NK-92 (cell line): Measurements from ENCODE around the gene SHH.

ENCODE experiments used
- DNase-seq: peaks from one replicate; lab custom pipeline; 2025; ENCODE audit not compliant: unreplicated experiment; lab: John Stamatoyannopoulos, UW

The SHH gene

DNA sequence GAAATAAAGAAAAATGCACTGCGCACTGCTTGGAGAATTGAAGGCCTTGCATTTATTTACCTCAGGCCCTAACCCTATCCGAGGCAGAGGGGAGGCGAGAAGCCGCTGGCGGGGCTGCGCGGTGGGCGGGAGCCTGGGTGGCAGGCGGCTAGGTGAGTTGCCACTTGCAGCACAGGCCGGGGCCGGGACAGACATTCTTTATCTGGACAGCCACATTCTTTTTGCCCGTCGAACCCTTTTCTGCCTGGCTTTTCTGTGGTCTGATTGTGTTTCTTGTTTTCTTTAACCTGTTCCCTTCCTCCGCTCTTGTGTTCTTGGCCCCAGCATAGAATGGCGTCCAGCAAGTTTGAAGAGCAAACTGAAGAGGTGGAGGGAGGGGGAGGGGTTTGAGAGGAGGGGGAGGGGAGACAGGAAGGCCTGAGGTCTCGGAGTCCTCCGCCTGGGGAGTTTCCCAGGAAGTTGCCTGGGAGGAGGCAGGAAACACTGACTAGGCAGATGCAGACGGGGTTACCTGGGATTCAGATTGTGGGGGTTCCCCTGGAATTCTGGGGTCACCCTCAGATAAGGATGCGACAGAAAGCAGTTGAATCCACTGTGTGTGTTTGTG, 5.1 kb downstream of the SHH start:
- no peak for DNase-seq

- DNase-seq = no peak
These were observed 6.0 kb downstream of the SHH start for GRCh38 chr7:155806096-155806871.

DNA sequence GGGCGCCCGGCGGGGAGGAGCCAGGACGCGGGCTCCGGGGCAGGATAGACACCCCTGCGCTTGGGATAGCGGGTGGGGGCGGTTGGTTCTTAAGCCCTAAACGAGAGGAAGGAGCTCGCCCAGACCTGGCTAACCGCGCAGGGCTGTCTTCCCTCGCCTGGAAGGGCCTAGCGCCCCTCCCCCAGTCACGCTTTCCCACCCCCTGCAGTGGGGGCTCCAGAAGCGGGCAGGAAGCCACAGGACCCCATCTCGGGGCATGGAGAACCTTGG, 6.5 kb downstream of the SHH start:
- DNase-seq = no peak

GRCh38 chr7:155804897-155805825, 7.1 kb downstream of the SHH start:
- no peak for DNase-seq

GRCh38 chr7:155804431-155804831, 7.8 kb downstream of the SHH start:
- DNase-seq = no peak

DNA sequence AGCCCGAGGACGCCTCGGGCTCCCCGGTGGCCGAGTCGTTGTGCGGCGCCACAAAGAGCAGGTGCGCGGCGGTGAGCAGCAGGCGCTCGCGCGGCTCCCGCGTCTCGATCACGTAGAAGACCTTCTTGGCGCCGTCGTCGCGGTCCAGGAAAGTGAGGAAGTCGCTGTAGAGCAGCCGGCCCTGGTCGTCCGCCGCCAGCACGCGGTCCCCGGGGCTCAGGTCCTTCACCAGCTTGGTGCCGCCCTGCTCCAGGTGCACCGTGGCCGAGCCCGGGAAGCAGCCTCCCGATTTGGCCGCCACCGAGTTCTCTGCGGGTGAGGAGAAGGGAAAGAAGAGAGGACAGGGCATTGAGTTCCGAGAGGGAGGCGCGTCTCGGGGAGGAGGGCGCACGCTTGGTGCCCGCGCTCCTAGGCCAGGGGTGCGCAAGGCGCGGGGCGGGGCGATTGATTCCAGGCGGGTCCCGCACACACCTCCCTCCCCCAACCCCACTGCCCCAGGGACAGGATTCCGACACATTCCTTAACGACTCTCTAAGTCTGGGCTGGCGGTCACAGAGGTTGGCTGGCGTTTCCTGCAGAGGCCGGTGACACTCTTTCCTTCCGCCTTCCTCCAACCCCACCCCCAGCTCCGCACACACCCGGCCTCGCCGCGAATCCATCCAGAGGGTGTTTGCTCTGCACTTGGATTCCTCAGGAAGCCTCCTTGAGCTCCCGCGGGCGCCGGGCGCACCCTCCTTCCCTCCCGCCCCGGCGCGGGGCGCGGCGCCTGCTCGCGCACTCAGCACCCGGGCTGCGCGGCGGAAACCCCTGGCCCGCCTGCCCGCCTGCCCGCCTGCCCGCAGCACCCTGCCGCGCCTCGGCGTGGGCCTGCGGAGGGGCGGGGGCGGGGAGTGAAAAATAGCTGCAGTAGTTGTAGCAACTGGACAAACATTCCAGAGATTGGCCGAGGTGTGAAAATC, 8.6 kb downstream of the SHH start:
- no peak for DNase-seq

- DNase-seq = no peak
These were observed 9.3 kb downstream of the SHH start for GRCh38 chr7:155802906-155803417.

GRCh38 chr7:155802291-155802690, 10.0 kb downstream of the SHH start:
- DNase-seq = no peak

DNA sequence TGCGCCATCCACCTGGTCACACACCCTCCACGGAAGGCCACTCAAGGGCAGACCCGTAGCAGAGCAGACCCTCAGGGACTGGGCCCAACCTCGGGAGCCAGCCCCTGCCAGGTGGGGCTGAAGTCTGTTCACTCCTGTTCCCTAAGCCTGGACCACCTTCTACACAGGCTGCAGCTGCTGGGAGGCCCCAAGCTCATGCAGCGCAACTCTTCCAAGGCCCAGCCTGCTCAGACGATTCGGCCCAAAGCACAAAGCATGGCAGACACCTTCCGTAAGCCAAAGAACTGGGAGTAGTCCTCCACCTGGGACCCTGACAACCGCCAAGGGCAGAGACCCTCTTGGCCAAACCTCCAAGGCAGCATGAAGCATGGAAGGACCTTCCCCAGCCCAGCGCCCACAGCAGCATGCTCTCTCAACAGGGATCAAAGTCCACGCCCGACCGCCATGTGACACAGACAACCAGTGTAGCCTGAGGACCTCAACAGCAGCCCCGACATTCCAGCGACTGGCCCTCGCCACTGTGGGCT, 11.5 kb downstream of the SHH start:
- no peak for DNase-seq

- DNase-seq = no peak
These were observed 12.0 kb downstream of the SHH start for GRCh38 chr7:155800301-155800700.

- DNase-seq = no peak
These were observed 12.7 kb downstream of the SHH start for GRCh38 chr7:155799514-155799913.

GRCh38 chr7:155798673-155799439, 13.4 kb downstream of the SHH start:
- DNase-seq = no peak

DNA sequence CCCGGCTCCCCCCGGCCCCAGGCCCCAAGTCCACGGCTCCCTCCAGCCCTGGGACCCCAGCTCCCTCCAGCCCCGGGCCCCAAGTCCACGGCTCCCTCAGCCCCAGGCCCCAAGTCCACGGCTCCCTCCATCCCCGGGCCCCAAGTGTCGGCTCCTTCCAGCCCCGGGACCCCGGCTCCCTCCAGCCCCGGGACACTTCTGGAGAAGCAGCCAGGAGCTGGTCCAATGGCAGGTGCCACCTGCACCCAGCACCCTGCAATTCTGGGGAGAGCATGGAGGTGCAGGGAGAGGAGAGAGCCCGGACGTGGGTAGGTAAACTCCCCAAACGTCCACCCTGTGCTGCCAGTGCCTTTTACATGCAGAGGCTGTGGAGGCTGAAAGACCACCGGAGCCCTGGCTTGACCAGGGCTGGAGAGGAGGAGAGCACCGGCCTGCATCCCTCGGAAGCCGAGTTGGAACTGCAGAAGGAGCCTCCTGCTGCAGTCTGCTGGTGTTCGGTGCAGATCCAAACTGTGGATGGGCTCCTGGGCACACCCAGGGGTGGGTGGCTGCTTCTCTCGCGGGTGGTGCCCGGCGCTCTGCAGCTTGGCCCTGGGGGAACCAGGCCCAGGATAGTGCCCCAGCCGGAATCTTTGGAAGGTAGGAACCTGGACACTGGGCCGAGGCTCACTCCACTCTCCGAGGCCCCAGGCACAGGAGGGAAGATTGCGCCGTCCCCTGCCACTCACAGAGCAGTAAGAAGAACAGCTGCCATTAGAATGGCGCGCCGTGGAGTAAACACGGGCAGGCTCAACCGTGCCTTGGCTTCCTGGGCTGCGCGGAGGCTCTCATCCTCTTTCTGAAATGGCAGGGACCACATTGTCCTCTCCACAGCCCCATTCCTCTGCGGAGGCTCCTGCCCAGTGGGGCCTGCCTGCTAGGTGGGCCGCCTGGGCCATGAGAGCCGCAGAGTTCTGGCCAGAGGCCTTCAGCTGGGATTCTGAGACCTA, 14.7 kb downstream of the SHH start:
- no peak for DNase-seq

- DNase-seq = no peak
These were observed 15.6 kb downstream of the SHH start for GRCh38 chr7:155796381-155797261.

GRCh38 chr7:155795951-155796350, 16.3 kb downstream of the SHH start:
- DNase-seq = no peak

DNA sequence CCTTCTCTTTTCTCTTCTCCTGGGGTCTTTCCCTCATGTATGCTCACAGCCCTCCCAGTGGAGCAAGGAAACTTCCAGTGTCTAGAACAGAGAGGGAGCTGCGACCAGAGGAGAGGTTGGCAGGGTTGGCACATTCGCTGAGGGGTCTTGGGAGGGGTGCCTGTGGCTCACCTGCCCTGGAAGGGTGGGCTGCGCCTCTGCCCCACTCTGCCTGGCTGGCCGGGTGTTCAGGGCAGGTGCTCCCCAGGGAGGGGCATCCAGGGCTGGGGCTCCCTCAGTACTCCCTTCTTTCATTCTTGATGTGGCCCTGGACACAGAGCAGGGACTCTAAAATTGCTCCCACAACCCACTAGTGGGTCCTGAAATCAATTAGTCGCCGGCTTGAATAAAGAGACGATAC, 16.9 kb downstream of the SHH start:
- no peak for DNase-seq

DNA sequence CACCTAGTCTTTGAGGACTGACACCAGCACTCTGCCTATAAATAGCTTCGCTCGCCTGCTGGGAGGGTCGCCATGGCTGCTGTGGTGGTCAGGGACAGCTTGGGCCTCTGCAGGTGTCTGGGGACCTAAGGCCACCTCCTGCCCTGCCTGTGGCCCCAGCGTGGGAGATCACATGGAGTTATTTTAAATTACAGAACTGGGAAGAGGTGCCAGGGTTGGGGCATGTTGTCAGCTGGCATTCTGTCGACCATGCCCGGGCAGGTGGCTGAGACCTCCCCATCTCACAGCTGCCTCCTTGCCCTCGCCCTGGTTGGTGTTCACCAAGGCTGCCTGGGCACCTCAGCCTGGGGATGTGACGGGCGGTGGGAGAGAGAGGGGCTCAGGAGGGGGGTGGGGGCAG, 18.1 kb downstream of the SHH start:
- no peak for DNase-seq

DNA sequence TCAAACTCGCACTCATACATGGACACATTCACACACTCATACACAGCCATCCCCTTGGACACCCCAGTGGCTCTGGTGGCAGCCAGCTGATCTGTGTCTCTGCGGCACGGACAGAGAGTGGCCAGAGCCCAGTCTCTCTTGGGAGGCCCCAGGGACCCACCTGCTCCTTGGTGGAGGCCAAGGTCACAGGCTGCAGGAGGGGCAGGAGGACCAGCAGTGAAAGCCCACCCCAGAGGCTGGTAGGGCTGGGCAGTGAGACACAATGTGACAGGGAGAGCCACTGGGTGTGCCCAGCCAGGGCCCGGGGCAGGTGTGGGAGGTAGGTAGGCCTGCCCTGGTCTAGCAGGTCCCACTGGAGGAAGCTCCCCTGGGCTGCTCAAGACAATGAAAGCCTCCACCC, 18.5 kb downstream of the SHH start:
- DNase-seq = no peak
